Liver (tissue), 9 donors: ENCODE results near the gene CIB4. TPM values are rescaled to one million over a fixed set of nuclear protein-coding genes. Genes with fewer than 3 reads are reported as not detected.

Source experiments
- DNase-seq: peaks from one replicate; pipeline ENCODE4 v3.0.0-alpha.2; 2017; ENCODE audit warnings: low spot score
- H3K27ac ChIP-seq, 2 donors: one replicate each; pipeline ENCODE4 v1.7.0; 2013; ENCODE audit warnings: inconsistent platforms in 2 of 2, low read length in 2 of 2, control low read depth in 1 of 2, low read depth in 1 of 2, mild to moderate bottlenecking in 1 of 2
- H3K27me3 ChIP-seq, 4 donors: one replicate each; pipeline versions ENCODE4 v1.6.1 to v1.7.0; 2013; ENCODE audit warnings: low read length in 3 of 4, inconsistent platforms in 1 of 4, mild to moderate bottlenecking in 1 of 4, moderate library complexity in 1 of 4; ENCODE audit not compliant: control insufficient read depth in 4 of 4, insufficient read depth in 4 of 4
- H3K36me3 ChIP-seq, 4 donors: one replicate each; pipeline versions ENCODE4 v1.6.1 to v1.7.0; 2013; ENCODE audit warnings: low read length in 3 of 4, mild to moderate bottlenecking in 3 of 4, low read depth in 1 of 4, moderate library complexity in 1 of 4; ENCODE audit not compliant: control insufficient read depth in 4 of 4, insufficient read depth in 3 of 4
- H3K4me1 ChIP-seq, 4 donors: one replicate each; pipeline versions ENCODE4 v1.6.1 to v1.7.0; 2013; ENCODE audit warnings: low read length in 3 of 4, mild to moderate bottlenecking in 3 of 4, moderate library complexity in 1 of 4; ENCODE audit not compliant: control insufficient read depth in 4 of 4, insufficient read depth in 4 of 4
- H3K4me3 ChIP-seq, 3 donors: one replicate each; pipeline versions ENCODE4 v1.6.1 to v1.7.0; 2013; ENCODE audit warnings: low read length in 3 of 3, control low read depth in 1 of 3, low read depth in 1 of 3, mild to moderate bottlenecking in 1 of 3
- H3K9ac ChIP-seq, 2 donors: one replicate each; pipeline ENCODE4 v1.7.0; 2013; ENCODE audit warnings: low read length in 2 of 2, mild to moderate bottlenecking in 2 of 2, moderate library complexity in 2 of 2, control low read depth in 1 of 2, low read depth in 1 of 2
- H3K9me3 ChIP-seq, 4 donors: one replicate each; pipeline versions ENCODE4 v1.6.1 to v1.7.0; 2013; ENCODE audit warnings: low read length in 3 of 4; ENCODE audit not compliant: control insufficient read depth in 4 of 4
- EGR1 ChIP-seq, 2 donors: IDR thresholded peaks; 2 replicates each; pipeline ENCODE4 v1.6.1; 2016 to 2018; ENCODE audit warnings: antibody characterized with exemption in 2 of 2, low read depth in 2 of 2
- FOXA1 ChIP-seq: IDR thresholded peaks from 2 replicates; pipeline ENCODE4 v1.6.1; 2016; ENCODE audit warnings: antibody characterized with exemption
- FOXA2 ChIP-seq: IDR thresholded peaks from 2 replicates; pipeline ENCODE4 v1.6.1; 2016; ENCODE audit warnings: antibody characterized with exemption
- GABPA ChIP-seq, 2 donors: IDR thresholded peaks in 1 of 2; conservative IDR thresholded peaks in 1 of 2; 2 replicates each; pipeline ENCODE4 v1.6.1; 2016; ENCODE audit warnings: antibody characterized with exemption in 2 of 2, mild to moderate bottlenecking in 1 of 2, moderate library complexity in 1 of 2
- HNF4A ChIP-seq, 2 donors: conservative IDR thresholded peaks; 2 replicates each; pipeline ENCODE4 v1.6.1; 2016; ENCODE audit warnings: antibody characterized with exemption in 2 of 2, mild to moderate bottlenecking in 2 of 2
- HNF4G ChIP-seq: IDR thresholded peaks from 2 replicates; pipeline ENCODE4 v1.6.1; 2016; ENCODE audit warnings: antibody characterized with exemption
- JUND ChIP-seq, 2 donors: IDR thresholded peaks; 2 replicates each; pipeline ENCODE4 v1.6.1; 2016; ENCODE audit warnings: antibody characterized with exemption in 2 of 2
- NR2F2 ChIP-seq: IDR thresholded peaks from 2 replicates; pipeline ENCODE4 v1.6.1; 2016; ENCODE audit warnings: antibody characterized with exemption
- RAD21 ChIP-seq, 2 donors: IDR thresholded peaks; 2 replicates each; pipeline ENCODE4 v1.6.1; 2016; ENCODE audit warnings: antibody characterized with exemption in 2 of 2, mild to moderate bottlenecking in 2 of 2
- RXRA ChIP-seq, 2 donors: IDR thresholded peaks; 2 replicates each; pipeline ENCODE4 v1.6.1; 2017 to 2018; ENCODE audit warnings: antibody characterized with exemption in 2 of 2, mild to moderate bottlenecking in 1 of 2
- SP1 ChIP-seq: IDR thresholded peaks from 2 replicates; pipeline ENCODE4 v1.6.1; 2018; ENCODE audit warnings: antibody characterized with exemption, mild to moderate bottlenecking
- TAF1 ChIP-seq: conservative IDR thresholded peaks from 2 replicates; pipeline ENCODE4 v1.6.1; 2016; ENCODE audit warnings: antibody characterized with exemption, mild to moderate bottlenecking
- YY1 ChIP-seq: IDR thresholded peaks from 2 replicates; pipeline ENCODE4 v1.6.1; 2016; ENCODE audit warnings: antibody characterized with exemption, mild to moderate bottlenecking
- WGBS: extraction: QIAGEN DNeasy Blood & Tissue Kit; methylation state at CpG from one replicate; pipeline ENCODE4 v1.1.7; 2013; 5-methylcytosine and 5-hydroxymethylcytosine counted together
- polyA plus RNA-seq, 2 donors: library from polyadenylated mRNA; stranded (reverse) in 1 of 2; unstranded in 1 of 2; fragments of 200-250 nt in 1 of 2; fragments of >200 nt in 1 of 2; fragmentation: Nextera tagmentation in 1 of 2; extraction: Ambion mirVana in 1 of 2; gene quantifications; one replicate each; pipeline versions ENCODE4 v1.2.1 to v1.2.3, GENCODE V29; 2013 to 2015
- total RNA-seq, 2 donors: library from RNA; depleted of rRNA; stranded (reverse); fragments of >200 nt; gene quantifications; one replicate each; pipeline ENCODE4 v1.2.3, GENCODE V29; 2014
- TF ChIP-seq, protein P1 (sequence below): fragments of 150-350 bp; IDR thresholded peaks from 2 replicates; pipeline ENCODE4 v1.5.1; 2017; ENCODE audit warnings: improper control_type of control experiment, low read depth, low read length; ENCODE audit not compliant: missing input control
- TF ChIP-seq, protein P2 (sequence below): IDR thresholded peaks from 2 replicates; pipeline ENCODE4 v1.6.1; 2016; ENCODE audit warnings: antibody characterized with exemption
- TF ChIP-seq, protein P3 (sequence below): IDR thresholded peaks from 2 replicates; pipeline ENCODE4 v1.6.1; 2016; ENCODE audit warnings: antibody characterized with exemption
- TF ChIP-seq, protein P4 (sequence below): IDR thresholded peaks from 2 replicates; pipeline ENCODE4 v1.6.1; 2016; ENCODE audit warnings: antibody characterized with exemption
- TF ChIP-seq, protein P5 (sequence below): IDR thresholded peaks from 2 replicates; pipeline ENCODE4 v1.6.1; 2016; ENCODE audit warnings: antibody characterized with exemption, mild to moderate bottlenecking
- donor health status: healthy.
- donor health status: healthy.
- donor health status: healthy.
- donor health status: healthy.
- donor health status: healthy.

The CIB4 gene
- total and polyA plus RNA-seq, 4 donors = not detected

DNA sequence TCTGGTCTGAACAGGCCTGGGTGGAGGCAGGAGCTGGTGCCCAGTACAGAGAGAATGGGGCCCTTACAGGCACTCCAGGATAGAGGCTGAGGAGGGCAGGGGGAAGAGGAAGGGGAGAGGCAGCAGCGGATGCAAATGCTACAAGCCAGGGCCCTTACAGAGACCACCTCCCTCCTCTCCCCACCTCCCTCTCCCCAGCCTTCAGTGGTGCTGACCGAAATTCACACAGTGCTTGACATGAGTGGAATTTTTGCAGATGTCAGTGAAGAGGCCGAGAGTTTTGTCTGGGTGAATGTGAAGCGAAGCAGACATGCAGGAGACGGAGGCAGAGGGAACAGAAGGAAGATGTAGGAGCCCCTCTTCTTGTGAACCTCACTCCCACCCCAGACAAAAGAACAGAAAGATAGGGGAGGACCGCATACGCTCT lies 31.9 kb downstream of the CIB4 start:
- Histone ChIP-seq H3K9me3 (no peaks in the 10 kb centered on the region), H3K4me1 (peaks cover 0 to 2% (median under 1%) of the 10 kb centered on the region in 4 donors), H3K27ac (no peak overlapping the region), H3K4me3 (no peak overlapping the region), H3K9ac (no peak overlapping the region), H3K36me3 (no peaks in the 10 kb centered on the region), H3K27me3 (peaks cover 0 to 18% (median 1%) of the 10 kb centered on the region in 4 donors)
- TF ChIP-seq SP1 = no peak
- TF ChIP-seq HNF4A (conservative IDR thresholded peaks at IDR 0.05) = no peak
- no peak for TF ChIP-seq RXRA (IDR thresholded peaks at IDR 0.05)
- TF ChIP-seq RAD21 (IDR thresholded peaks at IDR 0.05) = no peak
- TF ChIP-seq, protein P1, sequence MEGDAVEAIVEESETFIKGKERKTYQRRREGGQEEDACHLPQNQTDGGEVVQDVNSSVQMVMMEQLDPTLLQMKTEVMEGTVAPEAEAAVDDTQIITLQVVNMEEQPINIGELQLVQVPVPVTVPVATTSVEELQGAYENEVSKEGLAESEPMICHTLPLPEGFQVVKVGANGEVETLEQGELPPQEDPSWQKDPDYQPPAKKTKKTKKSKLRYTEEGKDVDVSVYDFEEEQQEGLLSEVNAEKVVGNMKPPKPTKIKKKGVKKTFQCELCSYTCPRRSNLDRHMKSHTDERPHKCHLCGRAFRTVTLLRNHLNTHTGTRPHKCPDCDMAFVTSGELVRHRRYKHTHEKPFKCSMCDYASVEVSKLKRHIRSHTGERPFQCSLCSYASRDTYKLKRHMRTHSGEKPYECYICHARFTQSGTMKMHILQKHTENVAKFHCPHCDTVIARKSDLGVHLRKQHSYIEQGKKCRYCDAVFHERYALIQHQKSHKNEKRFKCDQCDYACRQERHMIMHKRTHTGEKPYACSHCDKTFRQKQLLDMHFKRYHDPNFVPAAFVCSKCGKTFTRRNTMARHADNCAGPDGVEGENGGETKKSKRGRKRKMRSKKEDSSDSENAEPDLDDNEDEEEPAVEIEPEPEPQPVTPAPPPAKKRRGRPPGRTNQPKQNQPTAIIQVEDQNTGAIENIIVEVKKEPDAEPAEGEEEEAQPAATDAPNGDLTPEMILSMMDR = no peak
- TF ChIP-seq JUND (IDR thresholded peaks at IDR 0.05) = no peak
- 93% methylated on average over 7 of the region's 7 CpGs for WGBS
- DNase-seq = no peak

DNA sequence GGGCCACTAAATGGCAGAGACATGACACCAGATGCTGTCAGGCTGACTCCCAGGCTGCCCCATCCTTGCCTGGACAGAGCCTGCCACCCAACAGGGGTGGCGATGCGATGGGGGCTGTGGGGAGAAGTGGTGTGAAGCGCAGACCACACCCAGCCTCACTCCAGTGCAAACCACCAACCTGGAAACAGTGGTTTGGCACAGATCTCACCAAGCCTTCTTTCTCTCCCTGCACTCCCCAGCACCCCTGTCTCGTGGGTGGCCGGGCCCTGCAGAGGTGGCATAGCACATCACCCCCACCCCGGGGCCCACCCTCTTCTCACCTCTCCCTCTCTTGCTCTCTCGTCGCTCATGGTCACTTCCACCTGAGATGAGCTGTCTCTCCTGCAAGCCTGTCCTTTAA lies 32.6 kb downstream of the CIB4 start:
- H3K27ac ChIP-seq = no peak overlapping the region
- H3K9ac ChIP-seq = no peak overlapping the region
- H3K36me3 ChIP-seq = no peaks in the 10 kb centered on the region
- H3K4me3 ChIP-seq = no peak overlapping the region
- 88% methylated on average over 8 of the region's 8 CpGs for WGBS
- no peak for DNase-seq
- no peak for TF ChIP-seq YY1
- TF ChIP-seq, protein P2, sequence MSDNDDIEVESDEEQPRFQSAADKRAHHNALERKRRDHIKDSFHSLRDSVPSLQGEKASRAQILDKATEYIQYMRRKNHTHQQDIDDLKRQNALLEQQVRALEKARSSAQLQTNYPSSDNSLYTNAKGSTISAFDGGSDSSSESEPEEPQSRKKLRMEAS = no peak
- TF ChIP-seq FOXA2 = no peak
- TF ChIP-seq, protein P3, sequence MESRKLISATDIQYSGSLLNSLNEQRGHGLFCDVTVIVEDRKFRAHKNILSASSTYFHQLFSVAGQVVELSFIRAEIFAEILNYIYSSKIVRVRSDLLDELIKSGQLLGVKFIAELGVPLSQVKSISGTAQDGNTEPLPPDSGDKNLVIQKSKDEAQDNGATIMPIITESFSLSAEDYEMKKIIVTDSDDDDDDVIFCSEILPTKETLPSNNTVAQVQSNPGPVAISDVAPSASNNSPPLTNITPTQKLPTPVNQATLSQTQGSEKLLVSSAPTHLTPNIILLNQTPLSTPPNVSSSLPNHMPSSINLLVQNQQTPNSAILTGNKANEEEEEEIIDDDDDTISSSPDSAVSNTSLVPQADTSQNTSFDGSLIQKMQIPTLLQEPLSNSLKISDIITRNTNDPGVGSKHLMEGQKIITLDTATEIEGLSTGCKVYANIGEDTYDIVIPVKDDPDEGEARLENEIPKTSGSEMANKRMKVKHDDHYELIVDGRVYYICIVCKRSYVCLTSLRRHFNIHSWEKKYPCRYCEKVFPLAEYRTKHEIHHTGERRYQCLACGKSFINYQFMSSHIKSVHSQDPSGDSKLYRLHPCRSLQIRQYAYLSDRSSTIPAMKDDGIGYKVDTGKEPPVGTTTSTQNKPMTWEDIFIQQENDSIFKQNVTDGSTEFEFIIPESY = no peak
- TF ChIP-seq JUND (IDR thresholded peaks at IDR 0.05) = no peak
- TF ChIP-seq RXRA (IDR thresholded peaks at IDR 0.05) = no peak
- no peak for TF ChIP-seq HNF4G
- TF ChIP-seq GABPA (IDR thresholded peaks at IDR 0.05 in 1 of 2, conservative IDR thresholded peaks at IDR 0.05 in 1 of 2) = no peak
- TF ChIP-seq, protein P4, sequence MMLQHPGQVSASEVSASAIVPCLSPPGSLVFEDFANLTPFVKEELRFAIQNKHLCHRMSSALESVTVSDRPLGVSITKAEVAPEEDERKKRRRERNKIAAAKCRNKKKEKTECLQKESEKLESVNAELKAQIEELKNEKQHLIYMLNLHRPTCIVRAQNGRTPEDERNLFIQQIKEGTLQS = no peak
- TF ChIP-seq RAD21 (IDR thresholded peaks at IDR 0.05) = no peak
- TF ChIP-seq SP1 = no peak
- TF ChIP-seq TAF1 = no peak
- no peak for TF ChIP-seq NR2F2
- no peak for TF ChIP-seq HNF4A (conservative IDR thresholded peaks at IDR 0.05)
- no peak for TF ChIP-seq FOXA1
- TF ChIP-seq, protein P1 = no peak
- TF ChIP-seq EGR1 (IDR thresholded peaks at IDR 0.05; ENCODE audit: low read depth in 2 of 2) = no peak
- TF ChIP-seq, protein P5, sequence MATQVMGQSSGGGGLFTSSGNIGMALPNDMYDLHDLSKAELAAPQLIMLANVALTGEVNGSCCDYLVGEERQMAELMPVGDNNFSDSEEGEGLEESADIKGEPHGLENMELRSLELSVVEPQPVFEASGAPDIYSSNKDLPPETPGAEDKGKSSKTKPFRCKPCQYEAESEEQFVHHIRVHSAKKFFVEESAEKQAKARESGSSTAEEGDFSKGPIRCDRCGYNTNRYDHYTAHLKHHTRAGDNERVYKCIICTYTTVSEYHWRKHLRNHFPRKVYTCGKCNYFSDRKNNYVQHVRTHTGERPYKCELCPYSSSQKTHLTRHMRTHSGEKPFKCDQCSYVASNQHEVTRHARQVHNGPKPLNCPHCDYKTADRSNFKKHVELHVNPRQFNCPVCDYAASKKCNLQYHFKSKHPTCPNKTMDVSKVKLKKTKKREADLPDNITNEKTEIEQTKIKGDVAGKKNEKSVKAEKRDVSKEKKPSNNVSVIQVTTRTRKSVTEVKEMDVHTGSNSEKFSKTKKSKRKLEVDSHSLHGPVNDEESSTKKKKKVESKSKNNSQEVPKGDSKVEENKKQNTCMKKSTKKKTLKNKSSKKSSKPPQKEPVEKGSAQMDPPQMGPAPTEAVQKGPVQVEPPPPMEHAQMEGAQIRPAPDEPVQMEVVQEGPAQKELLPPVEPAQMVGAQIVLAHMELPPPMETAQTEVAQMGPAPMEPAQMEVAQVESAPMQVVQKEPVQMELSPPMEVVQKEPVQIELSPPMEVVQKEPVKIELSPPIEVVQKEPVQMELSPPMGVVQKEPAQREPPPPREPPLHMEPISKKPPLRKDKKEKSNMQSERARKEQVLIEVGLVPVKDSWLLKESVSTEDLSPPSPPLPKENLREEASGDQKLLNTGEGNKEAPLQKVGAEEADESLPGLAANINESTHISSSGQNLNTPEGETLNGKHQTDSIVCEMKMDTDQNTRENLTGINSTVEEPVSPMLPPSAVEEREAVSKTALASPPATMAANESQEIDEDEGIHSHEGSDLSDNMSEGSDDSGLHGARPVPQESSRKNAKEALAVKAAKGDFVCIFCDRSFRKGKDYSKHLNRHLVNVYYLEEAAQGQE = no peak
- H3K4me1 ChIP-seq = peaks cover 0 to 2% (median under 1%) of the 10 kb centered on the region in 4 donors
- no peaks in the 10 kb centered on the region for H3K9me3 ChIP-seq
- peaks cover 0 to 18% (median 1%) of the 10 kb centered on the region in 4 donors for H3K27me3 ChIP-seq
